ENCODE data around the gene BCAR1.

Gene BCAR1

GRCh38 chr16:75262104-75262799 is 10.8 kb upstream of the BCAR1 start:
- Histone ChIP-seq H3K27ac (ENCODE audit: low read depth, low read length) (no peak overlapping the region), H3K27me3 (ENCODE audit: control insufficient read depth, insufficient read depth, low read length) (no peaks in the 10 kb centered on the region), H3K4me1 (ENCODE audit: control insufficient read depth, insufficient read depth, low read length) (peaks cover 25% of the 10 kb centered on the region), H3K9me3 (ENCODE audit: control insufficient read depth, insufficient read depth, low read length) (no peaks in the 10 kb centered on the region), H3K36me3 (ENCODE audit: control insufficient read depth, insufficient read depth, low read length) (peaks cover 12% of the 10 kb centered on the region), H3K9ac (ENCODE audit: low read depth, low read length) (no peak overlapping the region), H3K4me3 (ENCODE audit: low read depth, low read length) (no peak overlapping the region)

- no peak overlapping the region for H3K9ac ChIP-seq (ENCODE audit: low read depth, low read length)
- H3K36me3 ChIP-seq (ENCODE audit: control insufficient read depth, insufficient read depth, low read length), result peaks cover 12% of the 10 kb centered on the region
- no peaks in the 10 kb centered on the region for H3K9me3 ChIP-seq (ENCODE audit: control insufficient read depth, insufficient read depth, low read length)
- no peak overlapping the region for H3K4me3 ChIP-seq (ENCODE audit: low read depth, low read length)
- no peak overlapping the region for H3K27ac ChIP-seq (ENCODE audit: low read depth, low read length)
- no peaks in the 10 kb centered on the region for H3K27me3 ChIP-seq (ENCODE audit: control insufficient read depth, insufficient read depth, low read length)
- H3K4me1 ChIP-seq (ENCODE audit: control insufficient read depth, insufficient read depth, low read length), result peaks cover 31% of the 10 kb centered on the region
Measured at GRCh38 chr16:75261590-75262078, 10.2 kb upstream of the BCAR1 start.

DNA sequence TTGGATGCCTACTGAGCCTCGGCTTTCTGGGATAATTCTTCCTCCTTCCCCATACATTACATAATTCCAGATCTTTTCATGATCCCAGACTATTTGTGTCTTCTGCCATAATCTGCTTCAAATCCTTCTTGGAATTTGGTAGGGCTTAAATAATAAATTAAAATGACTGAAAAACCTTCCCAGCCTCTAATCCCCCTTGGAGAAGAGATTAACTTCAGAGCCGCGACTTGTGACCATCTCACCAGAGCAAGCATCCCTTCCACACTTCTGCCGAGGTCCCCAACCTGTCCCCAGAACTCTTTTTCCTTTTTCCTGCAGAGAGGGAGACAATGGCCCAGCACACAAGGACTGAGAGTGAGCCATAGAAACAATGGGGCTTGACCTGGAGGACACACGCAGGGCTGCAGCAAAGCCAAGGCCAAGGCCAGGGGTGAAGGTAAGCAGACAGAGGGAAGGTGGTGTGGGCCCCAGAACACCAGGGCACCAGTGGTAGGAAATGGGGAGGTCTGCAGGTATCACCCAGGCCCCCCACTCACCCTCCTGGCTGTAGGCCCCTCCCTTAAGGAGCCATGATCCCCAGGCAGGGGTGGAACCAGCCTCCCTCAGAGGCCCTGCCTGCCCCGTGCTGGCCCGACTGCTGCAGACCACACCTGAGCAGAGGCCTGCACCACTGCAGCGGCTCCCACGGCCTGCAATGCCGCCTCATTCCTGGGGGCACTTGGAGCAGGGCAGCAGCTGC is 9.6 kb upstream of the BCAR1 start:
- no peaks in the 10 kb centered on the region for H3K27me3 ChIP-seq (ENCODE audit: control insufficient read depth, insufficient read depth, low read length)

DNA sequence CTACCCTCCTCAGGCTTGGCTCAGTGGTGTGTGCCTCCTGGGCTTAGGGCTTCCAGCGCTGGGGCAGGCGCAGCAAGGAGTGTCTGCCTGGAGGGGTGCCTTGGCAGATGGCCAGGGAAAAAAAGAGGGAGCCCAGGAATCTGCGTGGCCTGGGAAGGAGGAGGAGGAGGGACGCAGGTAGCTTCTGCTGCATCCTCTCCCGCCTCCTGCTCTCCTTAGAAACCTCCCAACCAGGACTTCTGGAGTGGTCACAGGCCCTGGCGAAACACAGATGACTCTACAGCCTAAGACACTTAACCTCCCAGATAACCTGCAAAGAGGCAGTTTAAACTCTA is 7.3 kb upstream of the BCAR1 start:
- H3K9me3 ChIP-seq (ENCODE audit: control insufficient read depth, insufficient read depth, low read length), result no peaks in the 10 kb centered on the region
- H3K27me3 ChIP-seq (ENCODE audit: control insufficient read depth, insufficient read depth, low read length), result no peaks in the 10 kb centered on the region
- no peak overlapping the region for H3K4me3 ChIP-seq (ENCODE audit: low read depth, low read length)
- H3K36me3 ChIP-seq (ENCODE audit: control insufficient read depth, insufficient read depth, low read length), result peaks cover 8% of the 10 kb centered on the region
- no peak overlapping the region for H3K9ac ChIP-seq (ENCODE audit: low read depth, low read length)
- peaks cover 52% of the 10 kb centered on the region for H3K4me1 ChIP-seq (ENCODE audit: control insufficient read depth, insufficient read depth, low read length)
- H3K27ac ChIP-seq (ENCODE audit: low read depth, low read length), result no peak overlapping the region

More for the DNA sequence above, 9.6 kb upstream of the BCAR1 start:
- Histone ChIP-seq H3K27ac (ENCODE audit: low read depth, low read length) (no peak overlapping the region), H3K9ac (ENCODE audit: low read depth, low read length) (no peak overlapping the region), H3K36me3 (ENCODE audit: control insufficient read depth, insufficient read depth, low read length) (peaks cover 12% of the 10 kb centered on the region), H3K4me1 (ENCODE audit: control insufficient read depth, insufficient read depth, low read length) (peaks cover 37% of the 10 kb centered on the region), H3K4me3 (ENCODE audit: low read depth, low read length) (no peak overlapping the region), H3K9me3 (ENCODE audit: control insufficient read depth, insufficient read depth, low read length) (no peaks in the 10 kb centered on the region)

DNA sequence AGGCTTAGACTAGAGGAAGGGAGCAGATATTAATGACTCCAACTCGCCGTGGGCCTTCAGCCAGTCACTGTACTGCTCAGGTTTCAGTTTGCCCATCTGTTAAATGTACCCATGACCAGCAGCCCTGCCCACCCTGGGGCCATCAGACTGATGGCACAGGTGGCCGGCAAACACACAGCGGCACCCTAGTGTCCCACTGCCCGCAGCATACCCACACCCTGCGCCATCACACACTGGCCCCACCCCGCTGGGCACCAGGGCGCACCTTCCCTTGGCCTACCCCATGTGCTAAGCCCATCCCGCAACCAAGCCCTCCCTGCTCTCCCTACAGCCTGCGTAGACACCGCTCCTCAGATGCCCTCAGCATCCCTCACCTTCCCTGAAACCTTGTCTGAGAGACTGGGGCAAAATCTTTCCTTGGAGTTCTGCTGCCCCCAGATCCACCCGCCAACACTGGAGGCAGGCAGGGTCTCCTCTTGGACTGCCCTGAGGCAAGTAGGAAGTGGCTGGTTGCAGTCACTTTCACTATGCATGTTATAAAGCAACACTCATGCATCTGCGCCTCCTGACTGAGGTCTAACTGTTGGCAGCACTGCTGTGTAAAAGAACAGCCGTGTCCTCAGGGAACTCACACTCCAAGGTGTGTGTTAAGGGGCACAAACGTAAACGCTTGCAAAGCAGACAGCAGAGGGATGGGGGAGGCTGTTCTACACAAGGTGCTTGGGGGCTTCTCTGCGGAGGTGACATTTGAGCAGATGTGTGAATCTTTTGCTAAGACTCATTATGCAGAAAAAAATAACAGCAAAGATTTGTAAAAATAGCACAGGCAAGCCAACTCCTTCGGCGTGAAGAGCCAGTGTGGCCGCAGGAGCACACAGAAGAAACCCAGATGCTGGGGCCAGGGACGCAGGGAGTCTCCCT is 6.7 kb upstream of the BCAR1 start:
- Histone ChIP-seq H3K4me3 (ENCODE audit: low read depth, low read length) (no peak overlapping the region), H3K27me3 (ENCODE audit: control insufficient read depth, insufficient read depth, low read length) (no peaks in the 10 kb centered on the region), H3K27ac (ENCODE audit: low read depth, low read length) (no peak overlapping the region), H3K36me3 (ENCODE audit: control insufficient read depth, insufficient read depth, low read length) (peaks cover 5% of the 10 kb centered on the region), H3K9ac (ENCODE audit: low read depth, low read length) (no peak overlapping the region), H3K9me3 (ENCODE audit: control insufficient read depth, insufficient read depth, low read length) (no peaks in the 10 kb centered on the region), H3K4me1 (ENCODE audit: control insufficient read depth, insufficient read depth, low read length) (peaks cover 57% of the 10 kb centered on the region)

- Histone ChIP-seq H3K4me1 (ENCODE audit: control insufficient read depth, insufficient read depth, low read length) (peaks cover 68% of the 10 kb centered on the region), H3K4me3 (ENCODE audit: low read depth, low read length) (no peak overlapping the region), H3K9me3 (ENCODE audit: control insufficient read depth, insufficient read depth, low read length) (no peaks in the 10 kb centered on the region), H3K36me3 (ENCODE audit: control insufficient read depth, insufficient read depth, low read length) (no peaks in the 10 kb centered on the region), H3K27ac (ENCODE audit: low read depth, low read length) (peak overlapping the region; percentile 83), H3K9ac (ENCODE audit: low read depth, low read length) (no peak overlapping the region), H3K27me3 (ENCODE audit: control insufficient read depth, insufficient read depth, low read length) (no peaks in the 10 kb centered on the region)
Measured at GRCh38 chr16:75256696-75257343, 5.4 kb upstream of the BCAR1 start.

DNA sequence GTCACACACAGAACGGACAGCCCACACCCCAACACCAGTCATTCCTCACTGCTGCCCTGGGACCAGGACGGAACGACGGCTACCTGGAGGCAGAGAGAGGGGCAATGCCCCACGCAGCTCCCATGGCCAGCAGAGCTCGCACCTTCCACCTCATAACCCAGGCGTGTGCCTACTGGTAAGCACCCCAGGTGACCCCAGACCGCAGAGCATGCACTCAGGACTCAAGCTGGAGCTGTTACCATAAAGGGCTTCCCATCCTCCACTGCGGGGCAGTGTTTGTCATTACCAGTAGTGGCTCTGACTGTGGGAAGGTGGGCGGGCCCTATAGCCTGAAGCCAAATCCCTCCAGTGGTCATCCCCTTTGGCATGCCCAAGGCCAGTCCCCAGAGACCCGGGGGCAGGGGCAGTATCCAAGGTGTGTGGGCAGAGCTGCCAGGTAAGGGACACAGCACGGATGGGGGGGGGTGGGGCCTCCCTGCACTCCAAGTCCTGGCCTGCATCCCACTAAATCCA is 4.7 kb upstream of the BCAR1 start:
- Histone ChIP-seq H3K4me1 (ENCODE audit: control insufficient read depth, insufficient read depth, low read length) (peaks cover 65% of the 10 kb centered on the region), H3K27ac (ENCODE audit: low read depth, low read length) (peak overlapping the region; percentile 83), H3K27me3 (ENCODE audit: control insufficient read depth, insufficient read depth, low read length) (no peaks in the 10 kb centered on the region), H3K36me3 (ENCODE audit: control insufficient read depth, insufficient read depth, low read length) (no peaks in the 10 kb centered on the region), H3K4me3 (ENCODE audit: low read depth, low read length) (no peak overlapping the region), H3K9ac (ENCODE audit: low read depth, low read length) (no peak overlapping the region), H3K9me3 (ENCODE audit: control insufficient read depth, insufficient read depth, low read length) (no peaks in the 10 kb centered on the region)

- Histone ChIP-seq H3K4me3 (ENCODE audit: low read depth, low read length) (no peak overlapping the region), H3K9me3 (ENCODE audit: control insufficient read depth, insufficient read depth, low read length) (no peaks in the 10 kb centered on the region), H3K4me1 (ENCODE audit: control insufficient read depth, insufficient read depth, low read length) (peaks cover 70% of the 10 kb centered on the region), H3K27me3 (ENCODE audit: control insufficient read depth, insufficient read depth, low read length) (no peaks in the 10 kb centered on the region), H3K36me3 (ENCODE audit: control insufficient read depth, insufficient read depth, low read length) (no peaks in the 10 kb centered on the region), H3K27ac (ENCODE audit: low read depth, low read length) (peak overlapping the region; percentile 89), H3K9ac (ENCODE audit: low read depth, low read length) (peak overlapping the region; percentile 41; the same call in 1 of the 2 replicates)
Measured at GRCh38 chr16:75254359-75254837, 3.0 kb upstream of the BCAR1 start.

DNA sequence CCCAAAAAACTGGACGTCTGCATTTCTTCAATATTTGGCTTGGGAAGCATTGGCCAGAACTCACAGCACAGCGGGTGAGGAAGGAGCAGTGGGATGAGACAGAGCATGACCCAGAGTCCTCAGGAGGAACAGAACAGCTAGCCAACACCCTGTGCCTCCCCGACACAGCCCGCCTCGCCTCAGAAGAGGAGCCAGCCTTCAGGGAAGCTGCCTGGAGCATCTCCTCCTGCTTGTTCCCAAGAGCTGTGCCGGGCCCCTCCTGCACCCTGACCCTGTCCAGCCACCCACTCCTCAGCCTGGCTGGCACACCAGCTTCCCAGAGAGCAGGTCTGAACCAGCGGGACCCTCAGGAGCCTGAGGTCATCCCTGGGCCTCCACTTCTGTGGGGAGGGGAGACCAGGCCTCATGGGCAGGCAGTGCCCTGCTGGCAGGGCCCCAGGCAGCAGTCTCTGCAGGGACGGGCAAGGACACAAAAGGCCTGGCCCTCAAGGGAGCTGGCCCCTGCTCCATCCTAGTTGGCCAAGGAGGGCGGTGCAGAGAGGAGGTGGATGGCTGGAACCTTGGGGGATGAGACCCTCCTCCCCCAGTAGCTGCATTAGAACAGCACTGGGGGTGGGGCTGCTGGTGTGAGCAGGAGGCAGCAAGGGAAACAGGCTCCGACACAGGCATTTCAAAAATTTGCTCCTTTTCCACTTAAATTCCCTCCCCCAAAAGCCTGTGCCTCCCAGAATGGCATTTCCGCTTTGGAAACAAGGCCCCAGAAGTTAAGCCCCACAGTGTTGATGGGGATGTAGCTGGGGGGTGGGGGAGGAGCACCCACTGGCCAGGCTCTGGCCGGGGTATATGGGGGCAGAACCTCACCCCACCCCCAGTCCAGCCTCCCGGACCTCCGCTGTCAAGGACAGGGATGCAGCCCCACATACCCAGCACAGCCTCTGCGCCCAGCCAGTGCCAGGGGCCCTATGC is 1.8 kb upstream of the BCAR1 start:
- no peaks in the 10 kb centered on the region; the same call in 1 of the 2 replicates for H3K36me3 ChIP-seq (ENCODE audit: control insufficient read depth, insufficient read depth, low read length)
- peak overlapping the region; percentile 64 for H3K9ac ChIP-seq (ENCODE audit: low read depth, low read length)
- H3K27ac ChIP-seq (ENCODE audit: low read depth, low read length), result peak overlapping the region; percentile 89
- H3K4me3 ChIP-seq (ENCODE audit: low read depth, low read length), result peak overlapping the region; percentile 38
- H3K27me3 ChIP-seq (ENCODE audit: control insufficient read depth, insufficient read depth, low read length), result no peaks in the 10 kb centered on the region
- H3K4me1 ChIP-seq (ENCODE audit: control insufficient read depth, insufficient read depth, low read length), result peaks cover 66% of the 10 kb centered on the region
- no peaks in the 10 kb centered on the region for H3K9me3 ChIP-seq (ENCODE audit: control insufficient read depth, insufficient read depth, low read length)
